IMR-90 (cell line): ENCODE measurements around the gene ZNF688. TPM values are rescaled to one million over a fixed set of nuclear protein-coding genes. Genes with fewer than 3 reads are reported as not detected.

ENCODE experiments used
- ATAC-seq: fragments of 200-7000 bp; cut with Tn5 transposase; 2 replicates; pipeline ENCODE4 v1.9.1; 2020; ENCODE audit warnings: low read depth, mild to moderate bottlenecking, moderate library complexity
- BruUV-seq: library from RNA; stranded (reverse); fragments of 400-500 nt; replicated peaks from 2 replicates; lab custom pipeline; 2021; lab: Mats Ljungman, UMichigan
- CTCF ChIA-PET: fragments of 300-600 bp; formaldehyde crosslinking; extraction: SDS; loops from one replicate; lab custom pipeline; 2021; ENCODE audit warnings: antibody characterized with exemption; lab: Yijun Ruan, JAX
- POLR2A ChIA-PET: fragments of 300-600 bp; sonication (Branson Sonifier 250); formaldehyde crosslinking; loops from one replicate; lab custom pipeline; 2022; ENCODE audit warnings: antibody characterized with exemption; ENCODE audit not compliant: unreplicated experiment; lab: Charles Lee
- DNase-seq: peaks from one replicate; pipeline ENCODE4 v3.0.0; 2013
- H2AFZ ChIP-seq: replicated peaks from 2 replicates; pipeline ENCODE3; 2013; ENCODE audit warnings: low read length, mild to moderate bottlenecking; ENCODE audit not compliant: poor library complexity
- H2AK5ac ChIP-seq: 2 replicates; pipeline ENCODE4 v1.6.1; 2013; ENCODE audit warnings: low read depth, low read length, inconsistent platforms
- H2AK9ac ChIP-seq: replicated peaks from 2 replicates; pipeline ENCODE3; 2013; ENCODE audit warnings: mild to moderate bottlenecking, low read depth, low read length, moderate library complexity; ENCODE audit not compliant: poor library complexity
- H2BK120ac ChIP-seq: 2 replicates; pipeline ENCODE4 v1.6.1; 2013; ENCODE audit warnings: low read depth, low read length, inconsistent platforms
- H2BK15ac ChIP-seq: 3 replicates; pipeline ENCODE4 v1.6.1; 2013; ENCODE audit warnings: low read depth, low read length, inconsistent platforms
- H2BK20ac ChIP-seq: 2 replicates; pipeline ENCODE4 v1.6.1; 2013; ENCODE audit warnings: low read depth, mild to moderate bottlenecking, inconsistent platforms, low read length, moderate library complexity
- H2BK5ac ChIP-seq: 2 replicates; pipeline ENCODE4 v1.6.1; 2013; ENCODE audit warnings: mild to moderate bottlenecking, low read depth, low read length, inconsistent platforms; ENCODE audit not compliant: poor library complexity, severe bottlenecking
- H3K14ac ChIP-seq: replicated peaks from 2 replicates; pipeline ENCODE4 v1.6.1; 2013; ENCODE audit warnings: low read depth, low read length, inconsistent platforms
- H3K18ac ChIP-seq: 2 replicates; pipeline ENCODE4 v1.6.1; 2013; ENCODE audit warnings: low read depth, low read length, control low read depth
- H3K23ac ChIP-seq: 2 replicates; pipeline ENCODE4 v1.6.1; 2013; ENCODE audit warnings: low read depth, low read length, inconsistent platforms
- H3K27ac ChIP-seq: 2 replicates; pipeline ENCODE4 v1.5.1; 2013; ENCODE audit warnings: mild to moderate bottlenecking, control low read depth, low read length; ENCODE audit not compliant: insufficient read depth
- H3K27me3 ChIP-seq: 2 replicates; pipeline ENCODE4 v1.6.1; 2013; ENCODE audit warnings: low read length; ENCODE audit not compliant: control insufficient read depth, insufficient read depth
- H3K36me3 ChIP-seq: 2 replicates; pipeline ENCODE4 v1.6.1; 2013; ENCODE audit warnings: low read length, mixed read lengths; ENCODE audit not compliant: control insufficient read depth, insufficient read depth
- H3K4ac ChIP-seq: 2 replicates; pipeline ENCODE4 v1.6.1; 2013; ENCODE audit warnings: low read depth, low read length, inconsistent platforms
- H3K4me1 ChIP-seq: 2 replicates; pipeline ENCODE4 v1.6.1; 2013; ENCODE audit warnings: low read length, mixed read lengths; ENCODE audit not compliant: control insufficient read depth, insufficient read depth
- H3K4me2 ChIP-seq: 2 replicates; pipeline ENCODE4 v1.6.1; 2013; ENCODE audit warnings: low read depth, mild to moderate bottlenecking, control low read depth, low read length, moderate library complexity
- H3K4me3 ChIP-seq: 2 replicates; pipeline ENCODE4 v1.5.1; 2013; ENCODE audit warnings: low read depth, mild to moderate bottlenecking, control low read depth, low read length, moderate library complexity; ENCODE audit not compliant: insufficient read depth
- H3K56ac ChIP-seq: 2 replicates; pipeline ENCODE4 v1.6.1; 2013; ENCODE audit warnings: low read length, inconsistent platforms; ENCODE audit not compliant: insufficient read depth; ENCODE audit errors: extremely low read depth
- H3K79me1 ChIP-seq, 2 experiments: 2 replicates each; pipeline ENCODE4 v1.6.1; 2013; ENCODE audit warnings: low read length in 2 of 2, inconsistent platforms in 1 of 2, low read depth in 1 of 2
- H3K9ac ChIP-seq: 2 replicates; pipeline ENCODE4 v1.6.1; 2013; ENCODE audit warnings: low read depth, low read length, control low read depth
- H3K9me1 ChIP-seq: 2 replicates; pipeline ENCODE4 v1.6.1; 2013; ENCODE audit warnings: low read length, inconsistent platforms; ENCODE audit not compliant: insufficient read depth
- H3K9me3 ChIP-seq: 2 replicates; pipeline ENCODE4 v1.6.1; 2013; ENCODE audit warnings: low read length; ENCODE audit not compliant: control insufficient read depth, insufficient read depth
- H4K20me1 ChIP-seq: 2 replicates; pipeline ENCODE4 v1.6.1; 2013; ENCODE audit warnings: low read length, inconsistent platforms; ENCODE audit not compliant: insufficient read depth
- H4K5ac ChIP-seq: 2 replicates; pipeline ENCODE4 v1.6.1; 2013; ENCODE audit warnings: mild to moderate bottlenecking, low read depth, low read length, control low read depth
- H4K8ac ChIP-seq, 2 experiments: 2 replicates each; pipeline ENCODE4 v1.6.1; 2013; ENCODE audit warnings: low read depth in 2 of 2, low read length in 2 of 2, control low read depth in 1 of 2, inconsistent platforms in 1 of 2
- H4K91ac ChIP-seq: 2 replicates; pipeline ENCODE4 v1.6.1; 2013; ENCODE audit warnings: low read depth, low read length, inconsistent platforms; ENCODE audit not compliant: insufficient read depth
- CEBPB ChIP-seq: IDR thresholded peaks from 2 replicates; pipeline ENCODE4 v1.6.1; 2012; ENCODE audit warnings: low read depth, low read length, improper control_type of control experiment
- CHD1 ChIP-seq: IDR thresholded peaks from 2 replicates; pipeline ENCODE4 v1.6.1; 2012; ENCODE audit warnings: low read depth, low read length, improper control_type of control experiment
- MXI1 ChIP-seq: IDR thresholded peaks from 2 replicates; pipeline ENCODE4 v1.6.1; 2012; ENCODE audit warnings: low read depth, mild to moderate bottlenecking, low read length, moderate library complexity, borderline replicate concordance
- NFE2L2 ChIP-seq: fragments of 150-350 bp; IDR thresholded peaks from 2 replicates; pipeline ENCODE4 v1.6.1; 2016; ENCODE audit warnings: low read depth, mild to moderate bottlenecking, low read length
- POLR2A ChIP-seq: IDR thresholded peaks from 2 replicates; pipeline ENCODE4 v1.6.1; 2012; ENCODE audit warnings: mild to moderate bottlenecking, low read depth, low read length
- RAD21 ChIP-seq: IDR thresholded peaks from 2 replicates; pipeline ENCODE4 v1.6.1; 2012; ENCODE audit warnings: low read length, improper control_type of control experiment
- RCOR1 ChIP-seq: IDR thresholded peaks from 2 replicates; pipeline ENCODE4 v1.6.1; 2012; ENCODE audit warnings: mild to moderate bottlenecking, low read length, improper control_type of control experiment; ENCODE audit not compliant: insufficient replicate concordance
- SMC3 ChIP-seq: fragments of 150-350 bp; IDR thresholded peaks from 2 replicates; pipeline ENCODE4 v1.6.1; 2016; ENCODE audit warnings: low read depth, mild to moderate bottlenecking, antibody characterized with exemption, low read length, moderate library complexity
- WGBS, 2 experiments: methylation state at CpG; one replicate each; pipeline versions ENCODE4 v1.1.5 to v1.1.7; 2013; ENCODE audit warnings: missing lambda C conversion rate in 2 of 2; ENCODE audit not compliant: insufficient read length in 1 of 2; ENCODE audit errors: extremely low coverage in 2 of 2; 5-methylcytosine and 5-hydroxymethylcytosine counted together
- dilution Hi-C: fragments of 300-500 bp; cut with HindIII; formaldehyde crosslinking; loops from one replicate; pipeline ENCODE4 v1.14.3; 2018; ENCODE audit warnings: low sequenced_read_pairs; ENCODE audit not compliant: unreplicated experiment
- in situ Hi-C: fragments of 300-500 bp; cut with MboI; formaldehyde crosslinking; loops from 3 replicates; pipeline ENCODE4 v1.14.3; 2019; ENCODE audit warnings: low sequenced_read_pairs, inconsistent platforms, mixed read lengths
- intact Hi-C: fragments of 100-400 bp; cut with micrococcal nuclease; formaldehyde crosslinking; loops from 2 replicates; pipeline ENCODE4 v1.10.0; 2022
- polyA plus RNA-seq, 3 experiments: library from polyadenylated mRNA; depleted of rRNA; stranded (reverse); fragments of >200 nt; gene quantifications; 2 replicates each; pipeline ENCODE4 v1.2.3, GENCODE V29; 2012; ENCODE audit warnings: low replicate concordance in 1 of 3
- total RNA-seq: library from RNA; depleted of rRNA; stranded (reverse); fragments of >200 nt; gene quantifications from 2 replicates; pipeline ENCODE4 v1.2.3, GENCODE V29; 2012
- TF ChIP-seq, protein P1 (sequence below): fragments of 150-350 bp; IDR thresholded peaks from 2 replicates; pipeline ENCODE4 v1.6.1; 2016; ENCODE audit warnings: low read depth, mild to moderate bottlenecking, low read length, moderate library complexity, borderline replicate concordance
- TF ChIP-seq, protein P2 (sequence below): conservative IDR thresholded peaks from 2 replicates; pipeline ENCODE4 v1.5.1; 2012; ENCODE audit warnings: mild to moderate bottlenecking, low read depth, low read length, improper control_type of control experiment

Gene ZNF688
- total and polyA plus RNA-seq, 2 of the 4 experiments (the other 2 are of a cell fraction) = 1.8 to 3.7 TPM

DNA sequence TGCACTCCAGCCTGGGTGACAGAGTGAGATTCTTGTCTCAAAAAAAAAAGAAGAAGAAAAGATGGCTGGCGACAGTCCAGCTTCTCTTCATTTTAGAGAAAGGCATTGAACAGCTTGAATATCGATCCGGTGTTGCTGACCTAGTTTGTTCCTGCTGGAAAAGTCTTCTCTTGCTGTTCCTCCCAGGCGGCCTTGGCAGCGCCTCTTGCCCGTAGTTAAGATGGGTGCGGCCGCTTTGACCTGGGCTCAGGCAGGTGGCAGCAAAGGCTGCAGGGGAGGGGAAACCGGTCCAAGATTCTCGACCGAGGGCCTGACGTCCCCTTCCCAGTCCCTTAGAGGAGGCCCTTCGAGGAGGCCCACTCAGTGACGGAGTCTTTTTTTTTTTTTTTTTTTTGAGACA, 9.5 kb downstream of the ZNF688 start:
- intact Hi-C loops (no loop called here), dilution Hi-C loops (no loop called here), in situ Hi-C loops (no loop called here)
- no peak overlapping the region for H3K18ac ChIP-seq
- no peak overlapping the region for H2BK5ac ChIP-seq
- no peaks in the 10 kb centered on the region for H4K20me1 ChIP-seq
- no peak overlapping the region for H4K91ac ChIP-seq
- H3K4ac ChIP-seq = no peak overlapping the region
- H2BK120ac ChIP-seq = no peak overlapping the region
- H3K27ac ChIP-seq = no peak overlapping the region
- H3K56ac ChIP-seq = no peak overlapping the region
- BruUV-seq = no TSS peak
- CTCF ChIA-PET = no interaction called here
- no peak overlapping the region for H4K5ac ChIP-seq
- no peaks in the 10 kb centered on the region for H3K9me1 ChIP-seq
- ATAC-seq (no peak), DNase-seq (no peak)
- peaks cover 6% of the 10 kb centered on the region; the same call in 1 of the 2 replicates for H3K27me3 ChIP-seq
- peaks cover 0 to 11% of the 10 kb centered on the region in 2 experiments; a peak in 2 of 4 replicates for H3K79me1 ChIP-seq
- no peak overlapping the region for H2AFZ ChIP-seq
- H2BK15ac ChIP-seq = no peak overlapping the region
- H3K4me3 ChIP-seq = no peak overlapping the region
- no peak overlapping the region for H3K14ac ChIP-seq
- no peak for TF ChIP-seq MXI1
- TF ChIP-seq, protein P1, sequence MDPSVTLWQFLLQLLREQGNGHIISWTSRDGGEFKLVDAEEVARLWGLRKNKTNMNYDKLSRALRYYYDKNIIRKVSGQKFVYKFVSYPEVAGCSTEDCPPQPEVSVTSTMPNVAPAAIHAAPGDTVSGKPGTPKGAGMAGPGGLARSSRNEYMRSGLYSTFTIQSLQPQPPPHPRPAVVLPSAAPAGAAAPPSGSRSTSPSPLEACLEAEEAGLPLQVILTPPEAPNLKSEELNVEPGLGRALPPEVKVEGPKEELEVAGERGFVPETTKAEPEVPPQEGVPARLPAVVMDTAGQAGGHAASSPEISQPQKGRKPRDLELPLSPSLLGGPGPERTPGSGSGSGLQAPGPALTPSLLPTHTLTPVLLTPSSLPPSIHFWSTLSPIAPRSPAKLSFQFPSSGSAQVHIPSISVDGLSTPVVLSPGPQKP = no peak
- no peak for TF ChIP-seq POLR2A
- no peak for TF ChIP-seq CHD1
- TF ChIP-seq CEBPB = no peak
- TF ChIP-seq RAD21 = no peak
- no peak for TF ChIP-seq SMC3
- no peak for TF ChIP-seq RCOR1
- TF ChIP-seq NFE2L2 = no peak
- TF ChIP-seq, protein P2, sequence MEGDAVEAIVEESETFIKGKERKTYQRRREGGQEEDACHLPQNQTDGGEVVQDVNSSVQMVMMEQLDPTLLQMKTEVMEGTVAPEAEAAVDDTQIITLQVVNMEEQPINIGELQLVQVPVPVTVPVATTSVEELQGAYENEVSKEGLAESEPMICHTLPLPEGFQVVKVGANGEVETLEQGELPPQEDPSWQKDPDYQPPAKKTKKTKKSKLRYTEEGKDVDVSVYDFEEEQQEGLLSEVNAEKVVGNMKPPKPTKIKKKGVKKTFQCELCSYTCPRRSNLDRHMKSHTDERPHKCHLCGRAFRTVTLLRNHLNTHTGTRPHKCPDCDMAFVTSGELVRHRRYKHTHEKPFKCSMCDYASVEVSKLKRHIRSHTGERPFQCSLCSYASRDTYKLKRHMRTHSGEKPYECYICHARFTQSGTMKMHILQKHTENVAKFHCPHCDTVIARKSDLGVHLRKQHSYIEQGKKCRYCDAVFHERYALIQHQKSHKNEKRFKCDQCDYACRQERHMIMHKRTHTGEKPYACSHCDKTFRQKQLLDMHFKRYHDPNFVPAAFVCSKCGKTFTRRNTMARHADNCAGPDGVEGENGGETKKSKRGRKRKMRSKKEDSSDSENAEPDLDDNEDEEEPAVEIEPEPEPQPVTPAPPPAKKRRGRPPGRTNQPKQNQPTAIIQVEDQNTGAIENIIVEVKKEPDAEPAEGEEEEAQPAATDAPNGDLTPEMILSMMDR = no peak
- no peak overlapping the region for H4K8ac ChIP-seq
- POLR2A ChIA-PET = no interaction called here
- no peak overlapping the region for H3K4me2 ChIP-seq
- H3K9me3 ChIP-seq = no peaks in the 10 kb centered on the region
- no peak overlapping the region for H2AK9ac ChIP-seq
- H3K9ac ChIP-seq = no peak overlapping the region
- no peak overlapping the region for H3K23ac ChIP-seq
- H2BK20ac ChIP-seq = no peak overlapping the region
- H3K36me3 ChIP-seq = no peaks in the 10 kb centered on the region
- H2AK5ac ChIP-seq = no peak overlapping the region
- 100% methylated on average over 3 of the region's 14 CpGs; no CpG with 5 or more reads in 1 of the 2 experiments for WGBS, 2 experiments
- H3K4me1 ChIP-seq = no peaks in the 10 kb centered on the region
